HEK293 (cell line): ENCODE results near the gene ZNF275.

Source experiments
- CTCF ChIA-PET: fragments of 350-600 bp; formaldehyde crosslinking; extraction: SDS; loops from one replicate; lab custom pipeline; 2021; ENCODE audit warnings: antibody characterized with exemption; lab: Yijun Ruan, JAX
- POLR2A ChIA-PET: fragments of 300-600 bp; formaldehyde crosslinking; extraction: SDS; loops from one replicate; lab custom pipeline; 2020; ENCODE audit warnings: antibody characterized with exemption, inconsistent platforms; lab: Yijun Ruan, JAX
- H3K27ac ChIP-seq: fragments of 200-500 bp; sonication (Bioruptor generic); 2 replicates; pipeline ENCODE4 v1.5.1; 2014; ENCODE audit warnings: low read depth, low read length, control low read depth, inconsistent platforms; ENCODE audit errors: extremely low read depth
- H3K36me3 ChIP-seq, 2 experiments: fragments of 200-500 bp in 1 of 2; sonication (Bioruptor generic) in 1 of 2; 1 replicate in 1 of 2; 2 replicates in 1 of 2; pipeline ENCODE4 v1.5.1; 2014 to 2017; ENCODE audit warnings: inconsistent platforms in 2 of 2, low read length in 2 of 2; ENCODE audit not compliant: control insufficient read depth in 2 of 2, insufficient read depth in 1 of 2
- H3K4me1 ChIP-seq: fragments of 200-500 bp; sonication (Bioruptor generic); 2 replicates; pipeline ENCODE4 v1.5.1; 2014; ENCODE audit warnings: mild to moderate bottlenecking, low read length, inconsistent platforms; ENCODE audit not compliant: control insufficient read depth, insufficient read depth
- H3K4me3 ChIP-seq: 2 replicates; pipeline ENCODE4 v1.5.1; 2011; ENCODE audit warnings: low read depth, mild to moderate bottlenecking, control low read depth, low read length, moderate library complexity
- H3K9me3 ChIP-seq: fragments of 200-500 bp; sonication (Bioruptor generic); 2 replicates; pipeline ENCODE4 v1.5.1; 2014; ENCODE audit warnings: low read depth, low read length, inconsistent platforms; ENCODE audit not compliant: control insufficient read depth, insufficient read depth
- EGR2 ChIP-seq: fragments of 450-650 bp; formaldehyde crosslinking; IDR thresholded peaks from 2 replicates; pipeline ENCODE4 v1.5.1; 2016; ENCODE audit warnings: low read depth, missing biosample characterization, missing genetic modification characterization
- GLIS2 ChIP-seq: fragments of 450-650 bp; formaldehyde crosslinking; IDR thresholded peaks from 2 replicates; pipeline ENCODE4 v1.5.1; 2016; ENCODE audit warnings: missing biosample characterization, missing genetic modification characterization
- HOXA7 ChIP-seq: sonication (generic); formaldehyde crosslinking; IDR thresholded peaks from 2 replicates; pipeline ENCODE4 v1.8.1; 2022; ENCODE audit warnings: missing genetic modification reagents, borderline replicate concordance
- KLF9 ChIP-seq: fragments of 450-650 bp; formaldehyde crosslinking; IDR thresholded peaks from 2 replicates; pipeline ENCODE4 v1.5.1; 2016; ENCODE audit warnings: missing biosample characterization, missing genetic modification characterization, low read depth
- MYNN ChIP-seq: fragments of 450-650 bp; formaldehyde crosslinking; IDR thresholded peaks from 2 replicates; pipeline ENCODE4 v1.5.1; 2016; ENCODE audit warnings: missing biosample characterization, missing genetic modification characterization, borderline replicate concordance
- SP2 ChIP-seq: fragments of 450-650 bp; formaldehyde crosslinking; IDR thresholded peaks from 2 replicates; pipeline ENCODE4 v1.5.1; 2016; ENCODE audit warnings: missing biosample characterization, missing genetic modification characterization
- TRIM28 ChIP-seq: IDR thresholded peaks from 2 replicates; pipeline ENCODE4 v1.6.1; 2011; ENCODE audit warnings: low read length, control low read depth, borderline replicate concordance
- ZNF146 ChIP-seq: fragments of 450-650 bp; formaldehyde crosslinking; IDR thresholded peaks from 2 replicates; pipeline ENCODE4 v1.5.1; 2016; ENCODE audit warnings: missing biosample characterization, missing genetic modification characterization
- ZNF239 ChIP-seq: fragments of 450-650 bp; formaldehyde crosslinking; IDR thresholded peaks from 2 replicates; pipeline ENCODE4 v1.5.1; 2016; ENCODE audit warnings: missing biosample characterization, missing genetic modification characterization
- ZNF311 ChIP-seq: fragments of 450-650 bp; formaldehyde crosslinking; IDR thresholded peaks from 2 replicates; pipeline ENCODE4 v1.5.1; 2017; ENCODE audit warnings: missing biosample characterization, missing genetic modification characterization, borderline replicate concordance
- ZNF37A ChIP-seq: fragments of 450-650 bp; IDR thresholded peaks from 2 replicates; pipeline ENCODE4 v1.5.1; 2018; ENCODE audit warnings: missing biosample characterization, missing genetic modification characterization
- ZNF621 ChIP-seq: fragments of 450-650 bp; formaldehyde crosslinking; IDR thresholded peaks from 2 replicates; pipeline ENCODE4 v1.5.1; 2017; ENCODE audit warnings: missing biosample characterization, missing genetic modification characterization
- ZNF777 ChIP-seq: fragments of 450-650 bp; formaldehyde crosslinking; IDR thresholded peaks from 2 replicates; pipeline ENCODE4 v1.5.1; 2017; ENCODE audit warnings: missing biosample characterization, missing genetic modification characterization, borderline replicate concordance
- TF ChIP-seq, protein P1 (sequence below): sonication (generic); formaldehyde crosslinking; IDR thresholded peaks from 2 replicates; pipeline ENCODE4 v1.8.1; 2022; ENCODE audit warnings: mild to moderate bottlenecking, moderate library complexity, missing genetic modification reagents
- TF ChIP-seq, protein P2 (sequence below): fragments of 450-650 bp; formaldehyde crosslinking; optimal IDR thresholded peaks from 2 replicates; pipeline ENCODE3; 2016; ENCODE audit warnings: missing biosample characterization, mild to moderate bottlenecking, missing genetic modification characterization
- TF ChIP-seq, protein P3 (sequence below): fragments of 450-650 bp; formaldehyde crosslinking; IDR thresholded peaks from 2 replicates; pipeline ENCODE4 v1.5.1; 2017; ENCODE audit warnings: missing biosample characterization, missing genetic modification characterization
- TF ChIP-seq, protein P4 (sequence below): fragments of 450-650 bp; formaldehyde crosslinking; IDR thresholded peaks from 2 replicates; pipeline ENCODE4 v1.5.1; 2016; ENCODE audit warnings: missing biosample characterization, missing genetic modification characterization
- TF ChIP-seq, protein P5 (sequence below): fragments of 450-650 bp; formaldehyde crosslinking; IDR thresholded peaks from 2 replicates; pipeline ENCODE4 v1.5.1; 2016; ENCODE audit warnings: missing biosample characterization, missing genetic modification characterization

The ZNF275 gene

DNA sequence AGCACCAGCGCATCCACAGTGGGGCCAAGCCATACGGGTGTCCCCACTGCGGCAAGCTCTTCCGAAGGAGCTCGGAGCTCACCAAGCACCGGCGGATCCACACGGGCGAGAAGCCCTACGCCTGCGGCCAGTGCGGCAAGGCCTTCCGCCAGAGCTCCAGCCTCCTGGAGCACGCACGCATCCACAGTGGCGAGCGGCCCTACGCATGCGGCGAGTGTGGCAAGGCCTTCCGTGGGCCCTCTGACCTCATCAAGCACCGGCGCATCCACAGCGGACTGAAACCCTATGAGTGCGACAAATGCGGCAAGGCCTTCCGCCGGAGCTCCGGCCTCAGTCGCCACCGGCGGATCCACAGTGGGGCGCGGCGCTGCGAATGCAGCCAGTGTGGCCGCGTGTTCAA, 13.6 kb downstream of the ZNF275 start (continued):
- TF ChIP-seq, protein P1, sequence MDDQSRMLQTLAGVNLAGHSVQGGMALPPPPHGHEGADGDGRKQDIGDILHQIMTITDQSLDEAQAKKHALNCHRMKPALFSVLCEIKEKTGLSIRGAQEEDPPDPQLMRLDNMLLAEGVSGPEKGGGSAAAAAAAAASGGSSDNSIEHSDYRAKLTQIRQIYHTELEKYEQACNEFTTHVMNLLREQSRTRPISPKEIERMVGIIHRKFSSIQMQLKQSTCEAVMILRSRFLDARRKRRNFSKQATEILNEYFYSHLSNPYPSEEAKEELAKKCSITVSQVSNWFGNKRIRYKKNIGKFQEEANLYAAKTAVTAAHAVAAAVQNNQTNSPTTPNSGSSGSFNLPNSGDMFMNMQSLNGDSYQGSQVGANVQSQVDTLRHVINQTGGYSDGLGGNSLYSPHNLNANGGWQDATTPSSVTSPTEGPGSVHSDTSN = no peak
- TF ChIP-seq ZNF621 (tag by site-specific recombination) = no peak
- TF ChIP-seq, protein P2, sequence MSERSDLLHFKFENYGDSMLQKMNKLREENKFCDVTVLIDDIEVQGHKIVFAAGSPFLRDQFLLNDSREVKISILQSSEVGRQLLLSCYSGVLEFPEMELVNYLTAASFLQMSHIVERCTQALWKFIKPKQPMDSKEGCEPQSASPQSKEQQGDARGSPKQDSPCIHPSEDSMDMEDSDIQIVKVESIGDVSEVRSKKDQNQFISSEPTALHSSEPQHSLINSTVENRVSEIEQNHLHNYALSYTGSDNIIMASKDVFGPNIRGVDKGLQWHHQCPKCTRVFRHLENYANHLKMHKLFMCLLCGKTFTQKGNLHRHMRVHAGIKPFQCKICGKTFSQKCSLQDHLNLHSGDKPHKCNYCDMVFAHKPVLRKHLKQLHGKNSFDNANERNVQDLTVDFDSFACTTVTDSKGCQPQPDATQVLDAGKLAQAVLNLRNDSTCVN (tag by site-specific recombination) = no peak
- no peak for TF ChIP-seq ZNF239 (tag by site-specific recombination)

GRCh38 chrX:153348421-153348820, 14.5 kb downstream of the ZNF275 start:
- H3K9me3 ChIP-seq = no peaks in the 10 kb centered on the region
- peaks cover 3 to 77% of the 10 kb centered on the region in 2 experiments; a peak in 2 of 3 replicates for H3K36me3 ChIP-seq
- no peaks in the 10 kb centered on the region for H3K4me1 ChIP-seq
- H3K4me3 ChIP-seq = no peak overlapping the region
- TF ChIP-seq ZNF777 (tag by site-specific recombination) (no peak), ZNF37A (tag by site-specific recombination) (no peak), ZNF239 (tag by site-specific recombination) (no peak), EGR2 (no peak), HOXA7 (CRISPR knock-in tag) (no peak), ZNF311 (tag by site-specific recombination) (no peak), TRIM28 (no peak), MYNN (tag by site-specific recombination) (no peak), ZNF146 (tag by site-specific recombination) (no peak), SP2 (tag by site-specific recombination) (no peak)
- TF ChIP-seq, protein P3, sequence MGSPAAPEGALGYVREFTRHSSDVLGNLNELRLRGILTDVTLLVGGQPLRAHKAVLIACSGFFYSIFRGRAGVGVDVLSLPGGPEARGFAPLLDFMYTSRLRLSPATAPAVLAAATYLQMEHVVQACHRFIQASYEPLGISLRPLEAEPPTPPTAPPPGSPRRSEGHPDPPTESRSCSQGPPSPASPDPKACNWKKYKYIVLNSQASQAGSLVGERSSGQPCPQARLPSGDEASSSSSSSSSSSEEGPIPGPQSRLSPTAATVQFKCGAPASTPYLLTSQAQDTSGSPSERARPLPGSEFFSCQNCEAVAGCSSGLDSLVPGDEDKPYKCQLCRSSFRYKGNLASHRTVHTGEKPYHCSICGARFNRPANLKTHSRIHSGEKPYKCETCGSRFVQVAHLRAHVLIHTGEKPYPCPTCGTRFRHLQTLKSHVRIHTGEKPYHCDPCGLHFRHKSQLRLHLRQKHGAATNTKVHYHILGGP = no peak
- TF ChIP-seq, protein P4, sequence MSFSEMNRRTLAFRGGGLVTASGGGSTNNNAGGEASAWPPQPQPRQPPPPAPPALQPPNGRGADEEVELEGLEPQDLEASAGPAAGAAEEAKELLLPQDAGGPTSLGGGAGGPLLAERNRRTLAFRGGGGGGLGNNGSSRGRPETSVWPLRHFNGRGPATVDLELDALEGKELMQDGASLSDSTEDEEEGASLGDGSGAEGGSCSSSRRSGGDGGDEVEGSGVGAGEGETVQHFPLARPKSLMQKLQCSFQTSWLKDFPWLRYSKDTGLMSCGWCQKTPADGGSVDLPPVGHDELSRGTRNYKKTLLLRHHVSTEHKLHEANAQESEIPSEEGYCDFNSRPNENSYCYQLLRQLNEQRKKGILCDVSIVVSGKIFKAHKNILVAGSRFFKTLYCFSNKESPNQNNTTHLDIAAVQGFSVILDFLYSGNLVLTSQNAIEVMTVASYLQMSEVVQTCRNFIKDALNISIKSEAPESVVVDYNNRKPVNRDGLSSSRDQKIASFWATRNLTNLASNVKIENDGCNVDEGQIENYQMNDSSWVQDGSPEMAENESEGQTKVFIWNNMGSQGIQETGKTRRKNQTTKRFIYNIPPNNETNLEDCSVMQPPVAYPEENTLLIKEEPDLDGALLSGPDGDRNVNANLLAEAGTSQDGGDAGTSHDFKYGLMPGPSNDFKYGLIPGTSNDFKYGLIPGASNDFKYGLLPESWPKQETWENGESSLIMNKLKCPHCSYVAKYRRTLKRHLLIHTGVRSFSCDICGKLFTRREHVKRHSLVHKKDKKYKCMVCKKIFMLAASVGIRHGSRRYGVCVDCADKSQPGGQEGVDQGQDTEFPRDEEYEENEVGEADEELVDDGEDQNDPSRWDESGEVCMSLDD (tag by site-specific recombination) = no peak
- TF ChIP-seq, protein P5, sequence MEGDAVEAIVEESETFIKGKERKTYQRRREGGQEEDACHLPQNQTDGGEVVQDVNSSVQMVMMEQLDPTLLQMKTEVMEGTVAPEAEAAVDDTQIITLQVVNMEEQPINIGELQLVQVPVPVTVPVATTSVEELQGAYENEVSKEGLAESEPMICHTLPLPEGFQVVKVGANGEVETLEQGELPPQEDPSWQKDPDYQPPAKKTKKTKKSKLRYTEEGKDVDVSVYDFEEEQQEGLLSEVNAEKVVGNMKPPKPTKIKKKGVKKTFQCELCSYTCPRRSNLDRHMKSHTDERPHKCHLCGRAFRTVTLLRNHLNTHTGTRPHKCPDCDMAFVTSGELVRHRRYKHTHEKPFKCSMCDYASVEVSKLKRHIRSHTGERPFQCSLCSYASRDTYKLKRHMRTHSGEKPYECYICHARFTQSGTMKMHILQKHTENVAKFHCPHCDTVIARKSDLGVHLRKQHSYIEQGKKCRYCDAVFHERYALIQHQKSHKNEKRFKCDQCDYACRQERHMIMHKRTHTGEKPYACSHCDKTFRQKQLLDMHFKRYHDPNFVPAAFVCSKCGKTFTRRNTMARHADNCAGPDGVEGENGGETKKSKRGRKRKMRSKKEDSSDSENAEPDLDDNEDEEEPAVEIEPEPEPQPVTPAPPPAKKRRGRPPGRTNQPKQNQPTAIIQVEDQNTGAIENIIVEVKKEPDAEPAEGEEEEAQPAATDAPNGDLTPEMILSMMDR = no peak
- no peak overlapping the region for H3K27ac ChIP-seq
- ChIA-PET POLR2A (no interaction called here), CTCF (no interaction called here)

DNA sequence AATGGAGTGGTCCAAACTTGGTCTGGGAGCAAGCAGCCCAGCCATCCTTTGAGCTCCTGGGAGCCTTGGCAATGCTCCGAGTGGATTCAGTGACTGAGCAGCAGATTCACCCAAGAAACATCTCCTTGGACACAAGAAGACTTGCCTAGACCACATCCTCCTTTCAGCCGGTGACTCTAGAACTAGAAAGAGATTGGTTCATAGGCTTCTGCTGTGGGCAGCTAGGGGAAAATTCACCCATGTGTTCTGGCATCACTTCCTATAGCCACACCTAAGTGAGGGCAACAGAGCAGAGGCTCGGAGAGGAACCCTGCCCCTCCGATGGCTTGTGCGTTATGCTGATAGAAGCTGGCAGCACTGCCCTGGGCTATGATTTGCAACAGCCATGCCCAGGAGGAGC, 16.0 kb downstream of the ZNF275 start:
- Histone ChIP-seq H3K9me3 (no peaks in the 10 kb centered on the region), H3K4me3 (no peak overlapping the region), H3K4me1 (no peaks in the 10 kb centered on the region), H3K36me3 (peaks cover 3 to 62% of the 10 kb centered on the region in 2 experiments; a peak in 2 of 3 replicates), H3K27ac (no peak overlapping the region)
- TF ChIP-seq GLIS2 (tag by site-specific recombination) (no peak), KLF9 (tag by site-specific recombination) (no peak)
- ChIA-PET POLR2A (no interaction called here), CTCF (no interaction called here)
